NCI-H748 (cell line): ENCODE data around the gene SPNS3.

Source experiments
- DNase-seq: peaks from one replicate; lab custom pipeline; 2025; ENCODE audit not compliant: unreplicated experiment; lab: John Stamatoyannopoulos, UW

Gene SPNS3

GRCh38 chr17:4463818-4464476, 30.2 kb downstream of the SPNS3 start:
- DNase-seq, result no peak

- DNase-seq, result no peak
These were observed 32.0 kb downstream of the SPNS3 start for GRCh38 chr17:4465786-4466185.

DNA sequence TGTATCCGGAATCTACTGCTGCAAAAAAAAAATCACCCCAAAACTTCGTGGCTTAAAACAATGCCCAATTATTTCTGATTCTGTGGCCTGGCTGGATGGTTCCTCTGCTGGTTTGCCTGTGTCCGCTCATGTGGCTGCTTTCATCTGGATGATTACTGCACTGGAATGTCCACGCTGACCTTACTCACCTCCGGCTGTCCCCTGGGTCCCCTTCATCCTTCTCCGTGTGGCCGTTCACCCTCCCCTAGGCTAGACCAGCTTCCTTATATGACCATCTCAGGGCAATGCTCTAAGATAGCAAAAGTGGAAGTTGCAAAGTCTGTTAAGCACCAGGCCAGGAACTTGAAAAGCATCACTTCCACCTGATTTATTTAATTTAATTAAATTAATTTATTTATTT, 33.5 kb downstream of the SPNS3 start:
- DNase-seq, result no peak

- DNase-seq, result no peak
These were observed 35.8 kb downstream of the SPNS3 start for GRCh38 chr17:4469552-4469951.

DNA sequence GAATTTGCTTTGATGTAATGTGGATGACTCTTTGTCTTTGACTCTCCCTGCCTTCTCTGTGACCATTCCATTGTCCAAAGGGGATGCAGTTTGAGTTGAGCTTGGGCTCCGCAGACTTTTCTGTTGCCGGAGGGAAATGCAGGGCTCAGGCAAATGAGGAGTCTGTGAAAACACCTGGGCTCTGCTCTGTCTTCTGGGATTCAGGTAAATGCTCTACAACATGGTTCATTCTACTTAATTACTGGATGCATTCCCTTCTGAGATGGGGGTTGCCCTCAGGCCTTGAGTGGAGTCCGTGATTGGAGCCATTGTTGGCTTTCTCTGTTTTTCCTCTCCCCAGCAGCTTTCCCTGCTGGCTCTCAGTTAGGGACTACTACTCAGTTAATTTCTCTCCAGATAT, 38.5 kb downstream of the SPNS3 start:
- DNase-seq, result no peak

GRCh38 chr17:4474093-4474492, 40.4 kb downstream of the SPNS3 start:
- DNase-seq, result no peak

GRCh38 chr17:4475001-4475400, 41.3 kb downstream of the SPNS3 start:
- no peak for DNase-seq

- no peak for DNase-seq
These were observed 41.7 kb downstream of the SPNS3 start for GRCh38 chr17:4475463-4475862.

DNA sequence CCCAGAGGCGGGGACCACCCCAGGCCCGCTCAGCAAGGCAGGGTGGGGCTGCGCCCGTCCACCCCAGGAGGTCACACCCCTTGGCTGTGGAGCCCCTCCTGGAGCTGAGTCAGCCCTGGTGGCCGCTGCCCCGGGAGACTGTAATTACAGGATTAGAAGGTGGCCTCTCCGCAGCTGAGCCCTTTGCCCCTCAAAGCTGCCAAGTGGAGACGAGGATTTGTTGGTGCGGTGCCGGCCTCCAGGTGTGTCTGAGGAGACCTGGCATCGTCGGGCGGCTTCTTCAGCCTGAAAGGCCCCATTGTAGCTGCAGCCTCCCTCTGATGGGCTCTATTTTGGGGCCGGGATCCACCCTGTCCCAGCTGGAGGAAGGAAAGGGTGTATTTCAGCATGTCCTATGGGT, 42.3 kb downstream of the SPNS3 start:
- DNase-seq, result no peak

- DNase-seq, result no peak
These were observed 42.9 kb downstream of the SPNS3 start for GRCh38 chr17:4476511-4477070.

DNA sequence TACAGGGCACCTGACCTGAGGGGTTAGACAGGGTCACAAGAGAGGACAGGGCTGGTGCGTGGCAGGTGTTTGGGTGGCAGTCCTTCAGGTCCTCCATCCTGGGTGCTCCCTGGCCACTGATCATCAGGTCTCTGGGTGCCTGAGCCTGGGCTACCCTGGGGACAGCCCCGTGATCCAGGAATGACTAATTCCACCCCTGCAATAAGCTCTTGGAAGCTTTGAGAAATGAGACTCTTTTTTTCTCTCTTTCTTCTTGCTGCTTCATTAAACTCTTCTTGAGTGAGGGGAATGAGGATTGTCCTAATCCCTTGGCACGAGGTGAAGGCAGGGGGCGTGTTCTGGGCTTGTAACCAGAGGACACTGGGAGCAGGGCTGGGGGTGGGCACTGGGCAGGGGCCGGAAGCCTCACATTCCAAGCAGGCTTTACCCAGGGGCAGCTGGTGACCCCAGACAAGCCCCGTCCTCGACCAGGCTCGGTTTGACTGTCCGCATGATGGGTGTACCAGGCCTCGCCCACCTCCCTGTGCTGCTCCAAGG, 43.6 kb downstream of the SPNS3 start:
- no peak for DNase-seq

DNA sequence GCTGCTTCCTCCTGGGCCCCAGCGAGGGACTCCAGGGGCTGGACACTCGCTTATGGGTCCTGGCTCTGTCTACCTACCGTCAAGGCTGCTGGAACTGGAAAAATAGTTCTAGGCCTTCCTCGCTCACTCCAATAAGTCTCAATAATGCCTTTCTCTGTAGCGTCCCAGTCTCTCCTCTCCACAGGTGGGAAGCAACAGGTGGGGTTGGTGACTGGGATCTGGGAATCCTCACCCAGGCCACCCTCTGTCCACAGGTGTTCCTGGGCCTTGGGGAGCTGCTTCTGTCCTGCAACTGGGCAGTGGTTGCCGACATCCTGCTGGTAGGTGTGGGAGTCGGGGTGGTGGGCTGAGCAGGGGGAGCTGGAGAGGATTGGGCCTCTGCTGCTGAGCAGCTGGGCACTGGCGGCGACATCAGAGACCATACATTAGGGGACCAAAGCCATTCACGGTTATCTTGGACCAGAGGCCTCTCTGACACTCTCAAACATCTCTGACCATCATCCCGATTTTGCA, 44.6 kb downstream of the SPNS3 start:
- no peak for DNase-seq

- DNase-seq, result no peak
These were observed 45.7 kb downstream of the SPNS3 start for GRCh38 chr17:4479340-4479981.

DNA sequence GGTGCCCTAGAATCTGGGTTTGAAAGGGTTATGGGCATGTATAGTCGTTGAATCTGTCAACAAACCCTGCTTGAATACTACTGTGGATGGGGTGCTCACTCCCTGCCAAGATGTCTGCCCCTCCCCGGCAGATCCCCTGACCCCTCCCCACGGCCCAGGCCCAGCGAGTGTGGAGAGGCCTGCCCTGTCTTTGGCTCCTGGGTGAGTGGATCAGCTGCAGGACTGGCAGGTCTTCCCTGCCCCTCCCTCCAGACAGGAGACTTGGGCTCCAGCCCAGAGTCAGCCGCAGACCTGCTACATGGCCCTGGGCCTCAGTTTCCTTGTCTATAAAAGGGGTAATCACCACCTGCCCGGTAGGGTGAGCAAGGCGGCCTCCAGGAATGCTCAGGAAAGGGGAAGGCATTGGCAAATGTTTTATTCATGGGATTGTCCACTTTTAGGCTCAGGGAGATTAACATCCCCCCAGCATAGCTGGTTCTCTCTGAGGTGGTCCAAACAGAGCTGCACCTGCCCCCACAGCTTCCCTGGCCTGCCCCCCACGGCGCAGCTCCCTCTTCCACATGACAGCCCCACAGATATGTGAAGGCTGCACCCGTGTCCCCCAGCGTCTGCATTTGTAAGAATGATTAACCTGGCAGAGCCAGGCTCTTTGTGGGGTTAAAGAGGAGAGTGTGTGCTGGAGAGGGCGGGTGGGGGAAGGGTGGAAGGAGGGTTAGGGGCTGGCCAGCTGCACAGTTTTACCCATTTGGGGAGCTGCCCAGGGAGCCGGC, 46.4 kb downstream of the SPNS3 start:
- DNase-seq, result no peak

GRCh38 chr17:4480929-4481898, 47.5 kb downstream of the SPNS3 start:
- no peak for DNase-seq

DNA sequence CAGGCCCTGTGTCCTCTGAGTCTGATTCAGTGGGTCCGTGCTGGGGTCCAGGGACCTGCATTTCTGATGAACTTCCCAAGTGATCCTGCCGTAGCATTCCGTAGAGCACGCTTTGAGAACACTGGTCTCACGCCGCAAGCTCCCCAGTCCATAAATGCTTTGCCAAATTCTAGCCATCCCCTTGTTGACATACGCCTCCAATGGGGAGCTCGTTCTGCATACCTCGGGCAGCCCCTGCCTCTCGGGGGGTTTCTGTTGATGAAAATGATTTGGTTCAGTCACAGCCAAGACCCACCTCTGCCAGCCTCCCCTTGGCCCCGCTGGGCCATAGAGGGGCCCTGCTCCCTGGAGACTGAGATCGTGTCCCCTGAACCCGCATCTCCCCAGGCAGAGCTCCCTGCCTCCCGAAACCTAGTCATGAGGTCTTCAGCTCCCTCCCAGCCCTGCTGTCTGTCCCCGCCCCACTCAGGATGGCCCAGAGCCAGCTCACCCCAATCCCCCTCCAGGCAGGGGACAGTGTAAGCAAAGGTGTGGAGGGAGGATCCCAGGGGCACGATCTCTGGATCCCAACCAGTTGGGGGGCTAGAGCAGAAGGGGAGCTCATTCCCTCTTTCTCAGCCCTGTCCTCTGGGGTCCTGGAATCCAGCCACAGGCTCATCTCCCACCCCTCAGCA, 48.7 kb downstream of the SPNS3 start:
- no peak for DNase-seq

DNA sequence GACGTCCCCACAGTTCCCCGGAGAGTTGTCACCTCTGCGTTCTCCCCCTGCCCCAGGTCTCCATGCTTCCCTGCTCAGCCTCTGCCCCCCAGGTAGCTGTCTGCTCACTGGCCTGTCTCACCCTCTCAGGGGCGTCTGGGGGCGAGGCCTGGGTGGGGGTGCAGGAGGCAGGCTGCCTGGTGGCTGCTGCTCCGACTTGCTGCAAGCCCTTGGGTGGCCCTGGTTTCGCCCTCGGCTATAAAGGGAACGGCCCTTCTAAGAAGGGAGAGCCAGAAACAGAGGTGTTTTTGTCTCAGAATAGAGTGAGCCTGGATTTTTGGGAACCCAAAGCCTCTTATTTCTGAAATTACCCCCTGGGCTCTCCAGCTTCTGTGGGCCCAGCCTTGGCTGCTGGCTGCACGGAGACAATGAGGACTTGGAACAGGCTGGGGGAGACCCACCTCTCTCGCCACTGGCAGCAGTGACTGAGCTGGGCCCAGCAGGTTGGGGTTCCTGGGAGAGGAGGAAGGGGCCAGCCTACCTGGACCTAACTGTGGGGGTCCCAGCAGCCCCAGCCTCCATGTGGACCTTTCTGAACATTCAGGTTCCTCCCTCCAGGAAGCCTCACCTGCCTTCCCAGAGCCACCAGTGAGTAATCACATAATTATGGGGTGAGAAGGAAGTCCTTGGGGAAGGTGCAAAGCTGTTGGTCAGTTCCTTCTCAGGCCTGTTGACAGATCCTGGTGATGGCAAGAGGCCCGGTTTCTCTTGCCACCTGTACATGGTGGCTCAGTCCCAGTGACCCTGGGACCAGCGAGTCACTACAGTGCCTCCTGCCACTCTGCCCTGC, 49.5 kb downstream of the SPNS3 start:
- no peak for DNase-seq

- no peak for DNase-seq
These were observed 52.2 kb downstream of the SPNS3 start for GRCh38 chr17:4485676-4486646.
